ENCODE results near the gene RSKR.
"Not testable (repeated sequence)": the region's sequence is repeated elsewhere in the genome, so short reads cannot be mapped to it uniquely, and the experiment has no call there.

The RSKR gene

GRCh38 chr17:28622186-28622585 is 8.2 kb upstream of the RSKR start:
- DNase-seq = no peak

- DNase-seq = no peak
These were observed 6.0 kb upstream of the RSKR start for GRCh38 chr17:28620010-28620409.

DNA sequence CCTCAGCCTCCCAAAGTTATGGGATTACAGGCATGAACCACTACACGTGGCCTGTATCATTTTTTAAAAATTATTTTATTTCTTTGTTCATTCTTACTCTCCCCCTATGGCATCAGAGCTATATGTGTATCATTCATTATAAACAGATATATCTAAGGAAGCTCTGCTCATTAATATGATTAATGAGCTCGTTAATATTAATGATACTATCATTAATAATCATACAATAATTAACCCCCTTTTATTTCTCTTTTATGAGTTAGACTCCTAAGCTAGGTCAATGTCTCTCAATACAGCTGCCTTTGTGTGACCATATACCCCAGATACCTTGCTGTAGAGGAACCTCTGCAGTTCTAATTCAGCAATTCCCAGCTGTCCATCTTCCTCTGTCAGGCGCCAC is 4.5 kb upstream of the RSKR start:
- no peak for DNase-seq

DNA sequence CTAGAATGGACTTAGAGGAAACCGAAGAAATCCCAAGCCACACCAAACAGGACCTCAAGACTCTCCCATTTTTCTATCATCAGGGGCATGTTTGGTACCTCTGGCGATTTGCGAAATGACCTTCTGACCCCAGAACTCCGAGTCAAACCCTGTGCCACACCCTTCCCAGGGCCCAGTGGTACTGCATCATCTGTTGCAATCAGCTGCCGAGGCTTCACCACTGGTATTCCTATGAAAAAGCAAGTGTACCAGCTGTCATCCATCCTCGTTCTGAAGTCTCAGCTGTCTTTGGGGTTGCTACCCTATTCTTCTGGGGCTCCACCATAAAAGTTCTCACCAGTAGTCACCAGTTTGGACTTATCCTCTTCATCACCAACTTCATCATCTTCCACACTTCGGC is 2.3 kb upstream of the RSKR start:
- no peak for DNase-seq

- no peak for DNase-seq
These were observed 1.4 kb upstream of the RSKR start for GRCh38 chr17:28615260-28615940.

DNA sequence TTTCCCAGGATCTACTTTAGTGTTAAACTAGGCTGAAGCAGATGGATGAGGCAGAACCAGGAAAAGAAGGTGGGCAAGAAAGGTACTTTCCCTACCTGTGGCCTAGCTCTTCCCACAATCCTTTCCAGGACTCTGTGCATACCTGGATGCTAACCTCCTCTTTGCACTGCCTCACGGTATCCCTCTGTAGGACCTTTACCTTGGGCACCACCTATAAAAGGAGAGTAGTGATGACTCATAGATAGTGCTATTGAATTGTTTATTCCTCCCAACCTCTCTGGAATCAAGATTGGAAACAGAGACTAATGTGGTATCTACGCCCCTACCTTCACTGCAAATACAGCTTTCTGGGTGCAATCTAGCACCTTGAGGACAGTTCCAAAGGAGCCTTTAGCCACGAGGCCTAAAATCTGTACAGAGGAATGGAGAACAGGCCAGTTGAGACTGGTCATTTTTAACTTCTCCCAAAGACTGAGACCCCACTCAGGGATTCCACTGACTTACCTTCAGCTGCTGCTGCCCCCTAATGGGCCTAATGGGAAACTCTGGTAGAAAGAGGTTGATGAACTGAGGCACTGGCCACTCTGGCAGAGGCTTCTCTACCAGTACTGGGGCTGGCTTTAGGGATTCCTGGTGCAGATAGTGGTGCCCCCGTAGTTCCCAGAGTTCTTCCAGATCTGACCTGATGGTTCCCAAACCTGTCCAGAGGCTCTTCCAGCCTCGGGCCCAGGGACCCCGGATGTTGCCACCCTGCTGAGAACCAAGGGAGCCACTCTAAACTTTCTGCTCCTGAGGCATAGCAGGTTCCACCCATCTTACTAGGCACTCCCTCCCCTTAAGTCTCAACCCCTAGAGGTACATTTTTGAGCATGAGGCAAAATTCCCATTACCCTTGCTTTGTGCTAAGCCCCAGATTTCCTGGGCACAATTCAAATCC is 781 bp downstream of the RSKR start:
- no peak for DNase-seq

DNA sequence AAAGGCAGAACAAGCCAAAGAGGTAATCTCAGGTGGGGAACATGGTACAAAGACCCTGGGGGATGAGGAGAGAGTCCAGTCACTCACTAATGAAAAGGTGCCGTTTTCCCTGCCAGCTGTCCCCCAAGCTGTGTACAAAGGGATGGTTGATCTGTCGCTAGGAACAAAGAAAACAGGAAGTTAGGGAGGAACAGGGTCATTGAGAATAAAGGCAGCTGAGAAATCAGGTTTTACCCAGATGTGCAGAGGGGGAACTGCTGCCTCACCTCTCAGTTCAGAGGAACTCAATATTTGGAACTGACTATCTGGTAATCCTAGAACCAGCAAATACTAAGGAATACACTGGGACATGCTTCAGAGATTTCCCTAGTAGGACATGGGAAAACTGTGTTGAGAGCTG is 1.5 kb downstream of the RSKR start:
- no peak for DNase-seq

- DNase-seq = no peak
These were observed 3.6 kb downstream of the RSKR start for GRCh38 chr17:28610376-28610775.

- not testable (repeated sequence) for DNase-seq
These were observed 10.0 kb downstream of the RSKR start for GRCh38 chr17:28604031-28604430.

DNA sequence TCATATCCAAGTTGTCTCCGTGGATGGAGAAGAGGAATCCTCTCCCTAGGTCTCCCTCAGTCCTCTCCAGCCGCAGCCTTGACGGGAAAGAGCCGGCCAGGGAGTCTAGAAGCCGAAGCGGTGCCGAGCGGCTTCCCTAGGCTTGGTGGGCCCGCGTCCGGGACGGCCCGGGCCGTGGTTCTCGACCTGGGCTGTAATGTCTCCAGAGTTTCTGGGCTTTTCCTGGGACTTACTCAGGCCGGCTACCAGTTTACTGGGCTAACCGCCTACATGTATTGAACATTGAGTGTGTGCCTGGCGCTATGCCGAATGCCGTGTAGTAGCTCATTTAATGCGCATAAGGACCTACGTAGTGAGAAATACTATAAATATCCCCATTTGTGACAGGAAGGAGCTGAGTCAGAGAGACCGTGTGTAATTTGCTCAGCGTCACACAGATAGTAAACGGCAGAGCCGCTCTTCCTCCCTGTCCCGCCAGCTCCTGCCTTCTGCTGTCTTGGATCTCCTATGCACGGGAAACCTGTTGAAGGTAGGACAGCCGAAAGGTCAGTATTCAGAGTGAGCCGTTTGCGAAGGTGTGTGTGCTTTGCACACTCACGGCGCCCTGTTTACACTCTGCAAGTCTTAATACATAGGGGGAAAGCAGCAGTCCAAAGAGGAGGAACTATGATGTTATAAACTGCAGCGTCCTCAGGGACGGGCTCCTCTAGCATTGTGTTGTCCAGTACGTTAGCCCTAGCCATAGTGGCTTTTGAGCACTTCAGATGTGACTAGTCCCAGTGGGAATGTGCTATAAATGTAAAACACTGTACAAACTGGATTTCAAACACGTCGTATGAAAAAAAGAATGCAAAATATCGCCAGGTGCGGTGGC is 14.4 kb downstream of the RSKR start:
- peak; percentile 77 for DNase-seq

GRCh38 chr17:28598799-28599310 is 15.1 kb downstream of the RSKR start, which contains the start of gene SPAG5:
Gene SPAG5 (minus strand): TSS chr17:28599025. CDS start chr17:28598946, 79 bp downstream.
- DNase-seq = peak; percentile 94

- no peak for DNase-seq
These were observed 15.6 kb downstream of the RSKR start for GRCh38 chr17:28598389-28598788.

DNA sequence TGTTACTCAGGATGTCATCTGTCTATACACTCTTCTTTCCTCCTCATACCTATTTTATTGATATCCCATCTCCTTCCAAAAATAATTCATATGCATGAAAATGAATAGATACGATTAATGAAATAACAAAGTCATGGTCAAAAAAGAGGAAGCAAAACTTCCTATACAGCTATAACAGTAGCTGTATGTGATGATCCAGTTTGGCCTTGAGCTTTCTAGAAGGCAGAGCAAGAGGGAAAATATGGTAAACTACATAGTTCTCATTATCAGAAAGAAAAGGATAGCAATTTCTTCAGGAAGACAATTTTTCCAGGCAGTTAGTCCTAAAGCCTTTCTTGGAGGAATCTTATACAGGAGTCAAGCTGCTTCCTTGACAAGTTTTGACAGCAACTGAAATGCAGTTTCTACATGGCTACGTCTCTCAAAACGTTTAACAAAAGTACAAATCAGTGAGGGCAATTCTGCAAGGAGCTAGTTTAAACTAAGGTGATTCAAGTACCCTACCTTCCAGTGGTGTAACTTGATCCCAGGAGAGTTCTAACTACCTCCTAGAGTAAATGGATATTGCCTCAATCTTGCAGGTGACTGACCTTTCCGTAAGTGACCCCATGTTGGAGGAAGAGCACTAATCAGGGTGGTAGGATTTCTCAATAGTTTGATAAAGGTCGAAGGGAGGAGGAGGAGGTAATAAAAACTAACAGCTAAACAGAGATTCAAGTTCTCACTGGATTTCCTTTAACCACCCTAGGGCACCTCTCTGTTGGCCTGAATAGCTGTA is 16.2 kb downstream of the RSKR start:
- no peak for DNase-seq

DNA sequence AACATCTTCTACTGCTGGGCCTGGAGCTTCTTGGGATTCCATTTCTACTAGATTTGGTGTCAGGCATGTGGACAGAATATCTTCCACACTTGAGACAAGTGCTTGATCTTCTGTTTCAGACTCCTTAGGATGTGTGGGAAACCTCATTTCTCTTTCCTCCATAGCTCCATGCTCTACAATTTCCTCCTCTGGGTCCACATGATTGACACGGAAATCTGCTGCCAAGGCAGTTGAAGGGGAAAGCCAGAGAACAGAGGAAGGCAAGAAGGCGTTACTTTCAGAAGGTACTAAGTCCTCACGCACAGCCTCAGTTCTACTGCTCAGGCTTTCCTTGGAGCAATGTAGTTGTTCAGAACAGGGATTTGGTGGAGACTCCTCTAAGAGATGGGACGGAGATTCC is 21.7 kb downstream of the RSKR start:
- DNase-seq = no peak

DNA sequence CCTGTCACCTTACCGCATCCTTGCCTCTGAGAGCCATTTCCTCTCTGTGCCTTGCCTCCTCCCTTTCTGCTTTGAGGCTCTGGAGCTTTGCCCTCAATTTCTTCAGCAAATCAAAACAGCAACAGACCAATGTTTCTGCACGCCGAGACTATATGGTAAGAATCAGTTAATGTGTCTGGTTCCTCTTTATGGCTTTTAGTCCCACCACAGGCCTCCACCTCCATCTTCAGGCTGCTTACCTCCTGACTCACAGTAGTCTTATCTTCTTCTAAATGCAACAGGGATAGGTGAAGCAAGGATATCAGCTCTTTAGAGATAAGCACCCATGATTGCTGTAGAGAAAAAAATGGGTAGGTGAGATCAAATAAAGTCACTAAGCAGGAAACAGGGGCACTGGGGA is 28.1 kb downstream of the RSKR start:
- DNase-seq = no peak

GRCh38 chr17:28584434-28584833 is 29.6 kb downstream of the RSKR start:
- DNase-seq = no peak

GRCh38 chr17:28582513-28582912 is 31.5 kb downstream of the RSKR start:
- no peak for DNase-seq

GRCh38 chr17:28580959-28581358 is 33.0 kb downstream of the RSKR start:
- no peak for DNase-seq

GRCh38 chr17:28579526-28579925 is 34.5 kb downstream of the RSKR start:
- DNase-seq = peak; percentile 40

DNA sequence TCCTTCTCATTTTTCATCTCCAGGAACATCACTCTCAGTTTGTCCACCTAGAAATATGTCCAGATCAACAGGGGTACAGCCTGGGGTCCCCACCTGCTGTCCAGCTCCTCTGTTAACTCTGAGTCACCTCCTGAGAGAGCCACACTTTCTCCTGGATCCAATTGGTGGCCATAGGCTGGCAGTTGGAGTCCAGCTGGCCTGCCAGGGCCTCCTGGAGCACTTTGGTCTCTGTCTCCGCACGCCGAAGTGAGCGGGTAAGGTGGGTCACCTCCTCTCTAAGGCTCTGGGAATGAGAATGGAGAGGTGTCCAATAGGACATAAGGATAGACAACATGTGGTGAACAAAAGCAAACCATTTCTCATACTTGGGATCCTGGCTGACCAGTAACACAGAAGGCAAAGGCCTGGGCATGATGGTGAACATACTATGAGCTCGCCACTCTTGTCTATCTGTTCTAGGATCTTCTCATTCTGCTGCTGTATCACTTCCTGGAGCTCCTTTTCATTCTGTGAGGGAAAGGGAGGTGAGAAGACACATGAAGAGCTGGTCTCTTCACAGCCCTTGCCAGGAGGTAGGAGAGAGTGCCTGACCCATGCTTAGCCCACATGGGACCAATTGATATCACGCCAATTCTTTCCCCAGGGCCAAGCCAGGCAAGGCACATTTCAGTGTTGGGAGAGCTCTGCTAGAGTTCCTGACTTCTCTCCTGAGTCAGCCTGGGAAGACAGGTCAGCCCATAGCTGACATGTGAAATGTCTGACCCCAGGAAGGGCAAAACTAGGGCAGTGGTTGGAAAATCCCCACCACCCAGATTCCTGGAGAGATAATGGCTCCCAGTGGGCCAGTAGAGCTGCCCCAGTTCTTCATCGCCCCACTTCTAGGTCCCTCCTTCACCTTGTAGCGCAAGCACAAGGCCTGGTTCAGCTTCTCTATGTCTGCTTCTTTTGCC is 35.5 kb downstream of the RSKR start:
- DNase-seq = no peak

- no peak for DNase-seq
These were observed 36.5 kb downstream of the RSKR start for GRCh38 chr17:28577466-28577824.

Data from stimulated activated CD4-positive, alpha-beta T cell treated with anti-CD3 and anti-CD28 coated beads, Interleukin-1b, Interleukin-23, amount 100 ng/mL, for 48 hours (primary cell).